Subcutaneous abdominal adipose tissue (tissue), 5 donors: ENCODE measurements around the gene C14orf132.

Experiments
- H3K27ac ChIP-seq: one replicate; pipeline ENCODE4 v1.7.0; 2013; ENCODE audit warnings: low read depth, mild to moderate bottlenecking, inconsistent platforms, low read length, moderate library complexity
- H3K27me3 ChIP-seq, 5 donors: one replicate each; pipeline ENCODE4 v1.7.0; 2013; ENCODE audit warnings: low read length in 5 of 5, inconsistent platforms in 1 of 5; ENCODE audit not compliant: control insufficient read depth in 5 of 5, insufficient read depth in 4 of 5
- H3K36me3 ChIP-seq, 5 donors: one replicate each; pipeline ENCODE4 v1.7.0; 2013; ENCODE audit warnings: low read length in 5 of 5; ENCODE audit not compliant: control insufficient read depth in 5 of 5, insufficient read depth in 5 of 5
- H3K4me1 ChIP-seq, 5 donors: one replicate each; pipeline ENCODE4 v1.7.0; 2013; ENCODE audit warnings: low read length in 5 of 5, mild to moderate bottlenecking in 3 of 5, moderate library complexity in 1 of 5; ENCODE audit not compliant: control insufficient read depth in 5 of 5, insufficient read depth in 5 of 5
- H3K4me3 ChIP-seq, 5 donors: one replicate each; pipeline ENCODE4 v1.7.0; 2013; ENCODE audit warnings: low read length in 5 of 5, low read depth in 1 of 5
- H3K9ac ChIP-seq, 5 donors: one replicate each; pipeline ENCODE4 v1.7.0; 2013; ENCODE audit warnings: low read length in 5 of 5, mild to moderate bottlenecking in 4 of 5, moderate library complexity in 3 of 5
- H3K9me3 ChIP-seq, 5 donors: one replicate each; pipeline ENCODE4 v1.7.0; 2013; ENCODE audit warnings: low read length in 5 of 5; ENCODE audit not compliant: control insufficient read depth in 5 of 5
- donor health status: healthy.
- donor health status: healthy.
- donor health status: healthy.
- donor health status: healthy.
- donor health status: healthy.

C14orf132 gene

GRCh38 chr14:96095058-96095457 is 55.9 kb downstream of the C14orf132 start:
- Histone ChIP-seq H3K4me3 (no peak overlapping the region), H3K9ac (no peak overlapping the region), H3K27ac (no peak overlapping the region), H3K27me3 (peaks cover 6 to 34% (median 13%) of the 10 kb centered on the region in 5 donors), H3K36me3 (no peaks in the 10 kb centered on the region), H3K9me3 (no peaks in the 10 kb centered on the region), H3K4me1 (peaks cover 0 to 12% (median 7%) of the 10 kb centered on the region in 5 donors)

- H3K9me3 ChIP-seq: no peaks in the 10 kb centered on the region
- H3K36me3 ChIP-seq: no peaks in the 10 kb centered on the region
- H3K27me3 ChIP-seq: peaks cover 6 to 34% (median 13%) of the 10 kb centered on the region in 5 donors
- no peak overlapping the region for H3K4me3 ChIP-seq
- no peak overlapping the region for H3K27ac ChIP-seq
- no peak overlapping the region for H3K9ac ChIP-seq
- H3K4me1 ChIP-seq: peaks cover 2 to 8% (median 4%) of the 10 kb centered on the region in 5 donors
Observed at GRCh38 chr14:96095581-96096476, 56.7 kb downstream of the C14orf132 start.

- no peaks in the 10 kb centered on the region for H3K9me3 ChIP-seq
- no peaks in the 10 kb centered on the region for H3K36me3 ChIP-seq
- no peak overlapping the region for H3K9ac ChIP-seq
- no peak overlapping the region for H3K4me3 ChIP-seq
- H3K4me1 ChIP-seq: peaks cover 3 to 14% (median 11%) of the 10 kb centered on the region in 5 donors
- no peak overlapping the region for H3K27ac ChIP-seq
- H3K27me3 ChIP-seq: peaks cover 6 to 34% (median 13%) of the 10 kb centered on the region in 5 donors
Observed at GRCh38 chr14:96096639-96097610, 57.8 kb downstream of the C14orf132 start.

GRCh38 chr14:96097752-96098151 is 58.6 kb downstream of the C14orf132 start:
- Histone ChIP-seq H3K36me3 (no peaks in the 10 kb centered on the region), H3K9me3 (no peaks in the 10 kb centered on the region), H3K4me3 (no peak overlapping the region), H3K4me1 (peaks cover 3 to 21% (median 17%) of the 10 kb centered on the region in 5 donors), H3K27me3 (peaks cover 6 to 32% (median 13%) of the 10 kb centered on the region in 5 donors), H3K9ac (no peak overlapping the region), H3K27ac (no peak overlapping the region)

GRCh38 chr14:96098309-96098998 is 59.3 kb downstream of the C14orf132 start:
- no peaks in the 10 kb centered on the region for H3K9me3 ChIP-seq
- H3K27me3 ChIP-seq: peaks cover 6 to 29% (median 13%) of the 10 kb centered on the region in 5 donors
- no peak overlapping the region for H3K27ac ChIP-seq
- no peak overlapping the region for H3K9ac ChIP-seq
- peaks cover 3 to 28% (median 17%) of the 10 kb centered on the region in 5 donors for H3K4me1 ChIP-seq
- no peaks in the 10 kb centered on the region for H3K36me3 ChIP-seq
- H3K4me3 ChIP-seq: no peak overlapping the region

GRCh38 chr14:96098999-96099335 is 59.8 kb downstream of the C14orf132 start:
- Histone ChIP-seq H3K9ac (no peak overlapping the region), H3K27ac (no peak overlapping the region), H3K9me3 (peaks cover 0 to 2% (median 0%) of the 10 kb centered on the region in 5 donors)

GRCh38 chr14:96100161-96101064 is 61.3 kb downstream of the C14orf132 start:
- no peaks in the 10 kb centered on the region for H3K36me3 ChIP-seq
- H3K4me3 ChIP-seq: no peak overlapping the region
- H3K27me3 ChIP-seq: peaks cover 6 to 21% (median 10%) of the 10 kb centered on the region in 5 donors
- H3K9ac ChIP-seq: peak overlapping the region in 1 of 5 donors; percentile 61
- H3K27ac ChIP-seq: peak overlapping the region; percentile 1
- H3K9me3 ChIP-seq: peaks cover 0 to 4% (median 0%) of the 10 kb centered on the region in 5 donors
- peaks cover 4 to 47% (median 31%) of the 10 kb centered on the region in 5 donors for H3K4me1 ChIP-seq

More at GRCh38 chr14:96098999-96099335, 59.8 kb downstream of the C14orf132 start:
- Histone ChIP-seq H3K4me3 (no peak overlapping the region), H3K4me1 (peaks cover 3 to 34% (median 18%) of the 10 kb centered on the region in 5 donors), H3K36me3 (no peaks in the 10 kb centered on the region), H3K27me3 (peaks cover 6 to 26% (median 13%) of the 10 kb centered on the region in 5 donors)

GRCh38 chr14:96102081-96102856 is 63.1 kb downstream of the C14orf132 start:
- H3K9me3 ChIP-seq: peaks cover 0 to 4% (median 0%) of the 10 kb centered on the region in 5 donors
- H3K27me3 ChIP-seq: peaks cover 3 to 14% (median 6%) of the 10 kb centered on the region in 5 donors
- no peak overlapping the region for H3K9ac ChIP-seq
- H3K27ac ChIP-seq: peak overlapping the region; percentile 1
- H3K4me1 ChIP-seq: peaks cover 5 to 58% (median 38%) of the 10 kb centered on the region in 5 donors
- no peak overlapping the region for H3K4me3 ChIP-seq
- no peaks in the 10 kb centered on the region for H3K36me3 ChIP-seq
